ENCODE results near the gene OTUB2.

DNA sequence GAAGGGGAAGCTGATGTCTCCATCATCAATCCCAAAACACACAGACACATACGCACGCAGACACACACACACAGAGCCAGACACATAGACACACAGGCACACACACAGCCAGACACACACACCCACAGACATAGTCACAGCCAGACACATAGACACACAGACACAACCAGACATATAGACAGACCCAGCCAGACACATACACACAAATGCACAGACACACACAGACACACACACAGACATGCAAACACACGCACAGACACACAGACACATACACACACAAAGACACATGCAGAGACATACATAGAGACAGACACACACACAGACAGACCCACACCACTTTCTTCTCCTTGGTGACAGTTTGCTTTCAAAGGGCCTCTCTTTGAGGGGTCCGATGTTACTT lies 22.7 kb upstream of the OTUB2 start:
- TF ChIP-seq, protein P1, sequence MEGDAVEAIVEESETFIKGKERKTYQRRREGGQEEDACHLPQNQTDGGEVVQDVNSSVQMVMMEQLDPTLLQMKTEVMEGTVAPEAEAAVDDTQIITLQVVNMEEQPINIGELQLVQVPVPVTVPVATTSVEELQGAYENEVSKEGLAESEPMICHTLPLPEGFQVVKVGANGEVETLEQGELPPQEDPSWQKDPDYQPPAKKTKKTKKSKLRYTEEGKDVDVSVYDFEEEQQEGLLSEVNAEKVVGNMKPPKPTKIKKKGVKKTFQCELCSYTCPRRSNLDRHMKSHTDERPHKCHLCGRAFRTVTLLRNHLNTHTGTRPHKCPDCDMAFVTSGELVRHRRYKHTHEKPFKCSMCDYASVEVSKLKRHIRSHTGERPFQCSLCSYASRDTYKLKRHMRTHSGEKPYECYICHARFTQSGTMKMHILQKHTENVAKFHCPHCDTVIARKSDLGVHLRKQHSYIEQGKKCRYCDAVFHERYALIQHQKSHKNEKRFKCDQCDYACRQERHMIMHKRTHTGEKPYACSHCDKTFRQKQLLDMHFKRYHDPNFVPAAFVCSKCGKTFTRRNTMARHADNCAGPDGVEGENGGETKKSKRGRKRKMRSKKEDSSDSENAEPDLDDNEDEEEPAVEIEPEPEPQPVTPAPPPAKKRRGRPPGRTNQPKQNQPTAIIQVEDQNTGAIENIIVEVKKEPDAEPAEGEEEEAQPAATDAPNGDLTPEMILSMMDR (IDR thresholded peaks at IDR 0.05 in 8 of 11, conservative IDR thresholded peaks at IDR 0.05 in 3 of 11): no peak
- no peak for TF ChIP-seq POLR2A (IDR thresholded peaks at IDR 0.05)
- TF ChIP-seq POLR2AphosphoS5 (IDR thresholded peaks at IDR 0.05): no peak
